HEK293 (cell line): ENCODE data around the gene DDX39A.

Experiments
- BCL11A ChIP-seq: fragments of 450-650 bp; formaldehyde crosslinking; IDR thresholded peaks from 2 replicates; pipeline ENCODE4 v1.5.1; 2016; ENCODE audit warnings: low read depth, missing biosample characterization, missing genetic modification characterization
- PATZ1 ChIP-seq: fragments of 450-650 bp; formaldehyde crosslinking; IDR thresholded peaks from 2 replicates; pipeline ENCODE4 v1.5.1; 2016; ENCODE audit warnings: missing biosample characterization, missing genetic modification characterization
- REST ChIP-seq: fragments of 450-650 bp; formaldehyde crosslinking; IDR thresholded peaks from 2 replicates; pipeline ENCODE4 v1.5.1; 2016; ENCODE audit warnings: missing biosample characterization, missing genetic modification characterization
- TCF7L2 ChIP-seq: IDR thresholded peaks from 2 replicates; pipeline ENCODE4 v1.6.1; 2011; ENCODE audit warnings: low read depth, mild to moderate bottlenecking, inconsistent platforms, low read length, moderate library complexity, borderline replicate concordance
- ZFP37 ChIP-seq: fragments of 450-650 bp; formaldehyde crosslinking; IDR thresholded peaks from 2 replicates; pipeline ENCODE4 v1.5.1; 2016; ENCODE audit warnings: missing biosample characterization, missing genetic modification characterization
- ZNF23 ChIP-seq: fragments of 450-650 bp; formaldehyde crosslinking; IDR thresholded peaks from 2 replicates; pipeline ENCODE4 v1.5.1; 2016; ENCODE audit warnings: missing biosample characterization, missing genetic modification characterization, borderline replicate concordance
- ZNF391 ChIP-seq: fragments of 450-650 bp; formaldehyde crosslinking; IDR thresholded peaks from 2 replicates; pipeline ENCODE4 v1.5.1; 2016; ENCODE audit warnings: low read depth, missing biosample characterization, missing genetic modification characterization, borderline replicate concordance
- ZNF585B ChIP-seq: fragments of 450-650 bp; formaldehyde crosslinking; IDR thresholded peaks from 2 replicates; pipeline ENCODE4 v1.5.1; 2016; ENCODE audit warnings: missing biosample characterization, missing genetic modification characterization
- ZNF701 ChIP-seq: fragments of 450-650 bp; formaldehyde crosslinking; IDR thresholded peaks from 2 replicates; pipeline ENCODE4 v1.5.1; 2016; ENCODE audit warnings: missing biosample characterization, missing genetic modification characterization
- ZNF785 ChIP-seq: fragments of 450-650 bp; formaldehyde crosslinking; IDR thresholded peaks from 2 replicates; pipeline ENCODE4 v1.5.1; 2016; ENCODE audit warnings: missing biosample characterization, missing genetic modification characterization
- TF ChIP-seq, protein P1 (sequence below): fragments of 450-650 bp; formaldehyde crosslinking; IDR thresholded peaks from 2 replicates; pipeline ENCODE4 v1.5.1; 2016; ENCODE audit warnings: missing biosample characterization, missing genetic modification characterization

DNA sequence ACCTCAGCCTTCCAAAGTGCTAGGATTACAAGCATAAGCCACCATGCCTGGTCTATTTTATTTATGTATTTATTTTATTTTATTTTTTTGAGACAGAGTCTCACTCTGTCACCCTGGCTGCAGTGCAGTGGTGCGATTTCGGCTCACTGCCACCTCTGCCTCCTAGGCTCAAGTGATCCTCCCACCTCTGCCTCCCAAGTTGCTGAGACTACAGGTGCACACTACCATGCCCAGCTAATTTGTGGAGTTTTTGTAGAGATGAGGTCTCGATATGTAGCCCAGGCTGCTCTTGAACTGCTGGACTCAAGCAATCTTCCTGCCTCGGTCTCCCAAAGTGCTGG is 48.2 kb downstream of the DDX39A start:
- TF ChIP-seq ZFP37 (no peak), BCL11A (tag by site-specific recombination) (no peak), ZNF585B (tag by site-specific recombination) (no peak), ZNF701 (tag by site-specific recombination) (no peak), PATZ1 (no peak), TCF7L2 (no peak), ZNF23 (tag by site-specific recombination) (no peak), ZNF391 (tag by site-specific recombination) (no peak), REST (tag by site-specific recombination) (no peak), ZNF785 (tag by site-specific recombination) (no peak)
- TF ChIP-seq, protein P1, sequence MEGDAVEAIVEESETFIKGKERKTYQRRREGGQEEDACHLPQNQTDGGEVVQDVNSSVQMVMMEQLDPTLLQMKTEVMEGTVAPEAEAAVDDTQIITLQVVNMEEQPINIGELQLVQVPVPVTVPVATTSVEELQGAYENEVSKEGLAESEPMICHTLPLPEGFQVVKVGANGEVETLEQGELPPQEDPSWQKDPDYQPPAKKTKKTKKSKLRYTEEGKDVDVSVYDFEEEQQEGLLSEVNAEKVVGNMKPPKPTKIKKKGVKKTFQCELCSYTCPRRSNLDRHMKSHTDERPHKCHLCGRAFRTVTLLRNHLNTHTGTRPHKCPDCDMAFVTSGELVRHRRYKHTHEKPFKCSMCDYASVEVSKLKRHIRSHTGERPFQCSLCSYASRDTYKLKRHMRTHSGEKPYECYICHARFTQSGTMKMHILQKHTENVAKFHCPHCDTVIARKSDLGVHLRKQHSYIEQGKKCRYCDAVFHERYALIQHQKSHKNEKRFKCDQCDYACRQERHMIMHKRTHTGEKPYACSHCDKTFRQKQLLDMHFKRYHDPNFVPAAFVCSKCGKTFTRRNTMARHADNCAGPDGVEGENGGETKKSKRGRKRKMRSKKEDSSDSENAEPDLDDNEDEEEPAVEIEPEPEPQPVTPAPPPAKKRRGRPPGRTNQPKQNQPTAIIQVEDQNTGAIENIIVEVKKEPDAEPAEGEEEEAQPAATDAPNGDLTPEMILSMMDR (tag by site-specific recombination): no peak
